GM13976 (cell line): ENCODE results near the gene GOLGA8J.
"Not testable (repeated sequence)": the region's sequence is repeated elsewhere in the genome, so short reads cannot be mapped to it uniquely, and the experiment has no call there.

Experiments used
- DNase-seq: peaks from one replicate; pipeline ENCODE4 v3.0.0; 2012; ENCODE audit warnings: low spot score
- CTCF ChIP-seq: IDR thresholded peaks from 2 replicates; pipeline ENCODE4 v1.5.1; 2012; ENCODE audit warnings: borderline replicate concordance, mild to moderate bottlenecking; ENCODE audit not compliant: insufficient read depth; ENCODE audit errors: extremely low read depth, missing control alignments, control extremely low read depth
- in situ Hi-C: fragments of 300-500 bp; cut with MboI; formaldehyde crosslinking; loops from one replicate; pipeline ENCODE4 v1.12.0; 2022; ENCODE audit warnings: low sequenced_read_pairs, mixed read lengths, inconsistent platforms; ENCODE audit not compliant: unreplicated experiment

Gene GOLGA8J

GRCh38 chr15:30082655-30083054, at the start of gene GOLGA8J:
Gene GOLGA8J, plus strand, starts transcription at chr15:30082955. Its CDS starts 98 bp downstream, at chr15:30083053.
- DNase-seq, in situ Hi-C loops: not testable (repeated sequence)

- no peak for DNase-seq
- no peak for TF ChIP-seq CTCF
- in situ Hi-C loops, result no loop called here
Measured at GRCh38 chr15:30033211-30033610, 49.5 kb upstream of the GOLGA8J start.

GRCh38 chr15:30033763-30034162, 49.0 kb upstream of the GOLGA8J start:
- in situ Hi-C loops, result no loop called here
- DNase-seq, result no peak
- no peak for TF ChIP-seq CTCF

GRCh38 chr15:30036036-30036703, 46.6 kb upstream of the GOLGA8J start:
- in situ Hi-C loops, result no loop called here
- no peak for DNase-seq
- TF ChIP-seq CTCF, result no peak

GRCh38 chr15:30038667-30039523, 43.9 kb upstream of the GOLGA8J start:
- in situ Hi-C loops, result no loop called here
- no peak for TF ChIP-seq CTCF
- no peak for DNase-seq

- TF ChIP-seq CTCF, result no peak
- in situ Hi-C loops, result no loop called here
- DNase-seq, result no peak
Measured at GRCh38 chr15:30041868-30042267, 40.9 kb upstream of the GOLGA8J start.

GRCh38 chr15:30042556-30042955, 40.2 kb upstream of the GOLGA8J start:
- DNase-seq, result no peak
- no peak for TF ChIP-seq CTCF
- in situ Hi-C loops, result no loop called here
